Omental fat pad (tissue), 4 donors: Measurements from ENCODE around the gene ATP5ME. TPM values are rescaled to one million over a fixed set of nuclear protein-coding genes. Genes with fewer than 3 reads are reported as not detected.

Experiments
- ATAC-seq: fragments of 150-250 bp; one replicate; pipeline ENCODE4 v1.9.1; 2016; ENCODE audit warnings: mild to moderate bottlenecking, moderate library complexity; ENCODE audit not compliant: low FRiP score
- DNase-seq: peaks from one replicate; pipeline ENCODE4 v3.0.0-alpha.2; 2019; ENCODE audit warnings: low spot score
- CTCF ChIP-seq, 3 donors: fragments of 450-650 bp; IDR thresholded peaks; one replicate each; pipeline ENCODE4 v1.5.1; 2016 to 2017; ENCODE audit warnings: antibody characterized with exemption in 3 of 3, mild to moderate bottlenecking in 3 of 3, moderate library complexity in 2 of 3
- total RNA-seq, 4 donors: library from RNA; depleted of rRNA; stranded (reverse); fragments of >200 nt; gene quantifications; one replicate each; pipeline ENCODE4 v1.1.0, GENCODE V29; 2016

Gene ATP5ME
- total RNA-seq, 4 donors from 2014 or later, result 54.3 to 147 (median 107) TPM

- ATAC-seq (peak; percentile 42), DNase-seq (no peak)
- TF ChIP-seq CTCF (IDR thresholded peaks at IDR 0.05), result no peak
These were observed 10.3 kb downstream of the ATP5ME start for GRCh38 chr4:663438-664428.

- no peak for TF ChIP-seq CTCF (IDR thresholded peaks at IDR 0.05)
- ATAC-seq, result peak; percentile 4
- no peak for DNase-seq
These were observed 11.0 kb downstream of the ATP5ME start for GRCh38 chr4:663046-663437.

- DNase-seq (no peak), ATAC-seq (no peak)
These were observed 12.0 kb downstream of the ATP5ME start for GRCh38 chr4:661881-662761.

GRCh38 chr4:661231-661630, 12.8 kb downstream of the ATP5ME start:
- TF ChIP-seq CTCF (IDR thresholded peaks at IDR 0.05), result no peak
- ATAC-seq (no peak), DNase-seq (no peak)

More at GRCh38 chr4:661881-662761, 12.0 kb downstream of the ATP5ME start:
- TF ChIP-seq CTCF (IDR thresholded peaks at IDR 0.05), result no peak

GRCh38 chr4:660401-660800, 13.7 kb downstream of the ATP5ME start:
- no peak for DNase-seq
- ATAC-seq, result no peak
- no peak for TF ChIP-seq CTCF (IDR thresholded peaks at IDR 0.05)

- DNase-seq (no peak), ATAC-seq (no peak)
- TF ChIP-seq CTCF (IDR thresholded peaks at IDR 0.05), result no peak
These were observed 14.2 kb downstream of the ATP5ME start for GRCh38 chr4:659851-660250.
